ENCODE measurements around the gene PARP16.

Gene PARP16

GRCh38 chr15:65287520-65287855 lies 805 bp upstream of the PARP16 start:
- H3K4me3 ChIP-seq (IDR thresholded peaks at IDR 0.05; ENCODE audit: insufficient read depth, low read depth, low read length), result no peak overlapping the region
- H3K4me2 ChIP-seq, result peak overlapping the region; percentile 95
- no peaks in the 10 kb centered on the region for H3K79me2 ChIP-seq (ENCODE audit: insufficient read depth, low read depth)
- TF ChIP-seq CTCF (conservative IDR thresholded peaks at IDR 0.05; ENCODE audit: low read depth, low read length), result no peak
- H4K20me1 ChIP-seq (ENCODE audit: insufficient read depth), result no peaks in the 10 kb centered on the region
- H3K36me3 ChIP-seq (ENCODE audit: insufficient read depth), result no peaks in the 10 kb centered on the region
- no peaks in the 10 kb centered on the region for H3K27me3 ChIP-seq (ENCODE audit: insufficient read depth, low read depth)
- peak overlapping the region; percentile 51; the same call in 1 of the 2 replicates for H3K9ac ChIP-seq
- H2AFZ ChIP-seq (ENCODE audit: low read depth), result peak overlapping the region; percentile 94
- H3K27ac ChIP-seq, result 0 out of 2 replicates have a peak overlapping the region, but pooled peaks have one; percentile 41
- peaks cover 20% of the 10 kb centered on the region for H3K4me1 ChIP-seq (ENCODE audit: low read depth, poor library complexity, severe bottlenecking)

GRCh38 chr15:65286069-65286703 lies 497 bp downstream of the PARP16 start:
- no peak for TF ChIP-seq CTCF (conservative IDR thresholded peaks at IDR 0.05; ENCODE audit: low read depth, low read length)
- H3K4me3 ChIP-seq (IDR thresholded peaks at IDR 0.05; ENCODE audit: insufficient read depth, low read depth, low read length), result no peak overlapping the region
- no peaks in the 10 kb centered on the region for H4K20me1 ChIP-seq (ENCODE audit: insufficient read depth)
- peak overlapping the region; percentile 67 for H3K9ac ChIP-seq
- no peaks in the 10 kb centered on the region for H3K79me2 ChIP-seq (ENCODE audit: insufficient read depth, low read depth)
- no peaks in the 10 kb centered on the region for H3K27me3 ChIP-seq (ENCODE audit: insufficient read depth, low read depth)
- peak overlapping the region; percentile 64 for H3K27ac ChIP-seq
- peak overlapping the region; percentile 97 for H2AFZ ChIP-seq (ENCODE audit: low read depth)
- H3K4me1 ChIP-seq (ENCODE audit: low read depth, poor library complexity, severe bottlenecking), result peaks cover 20% of the 10 kb centered on the region
- peak overlapping the region; percentile 66 for H3K4me2 ChIP-seq
- no peaks in the 10 kb centered on the region for H3K36me3 ChIP-seq (ENCODE audit: insufficient read depth)

GRCh38 chr15:65285291-65286068 lies 1.2 kb downstream of the PARP16 start:
- Histone ChIP-seq H3K79me2 (ENCODE audit: insufficient read depth, low read depth) (no peaks in the 10 kb centered on the region), H3K4me3 (IDR thresholded peaks at IDR 0.05; ENCODE audit: insufficient read depth, low read depth, low read length) (no peak overlapping the region), H3K9ac (peak overlapping the region; percentile 67; the same call in 1 of the 2 replicates), H2AFZ (ENCODE audit: low read depth) (peak overlapping the region; percentile 97), H3K27me3 (ENCODE audit: insufficient read depth, low read depth) (no peaks in the 10 kb centered on the region), H4K20me1 (ENCODE audit: insufficient read depth) (no peaks in the 10 kb centered on the region), H3K27ac (peak overlapping the region; percentile 64; the same call in 1 of the 2 replicates), H3K4me2 (peak overlapping the region; percentile 66), H3K36me3 (ENCODE audit: insufficient read depth) (no peaks in the 10 kb centered on the region), H3K4me1 (ENCODE audit: low read depth, poor library complexity, severe bottlenecking) (peaks cover 20% of the 10 kb centered on the region)
- TF ChIP-seq CTCF (conservative IDR thresholded peaks at IDR 0.05; ENCODE audit: low read depth, low read length), result no peak

- Histone ChIP-seq H3K4me3 (IDR thresholded peaks at IDR 0.05; ENCODE audit: insufficient read depth, low read depth, low read length) (no peak overlapping the region), H4K20me1 (ENCODE audit: insufficient read depth) (no peaks in the 10 kb centered on the region), H3K27me3 (ENCODE audit: insufficient read depth, low read depth) (no peaks in the 10 kb centered on the region), H3K9ac (no peak overlapping the region), H3K27ac (no peak overlapping the region), H2AFZ (ENCODE audit: low read depth) (no peak overlapping the region), H3K4me2 (no peak overlapping the region), H3K36me3 (ENCODE audit: insufficient read depth) (no peaks in the 10 kb centered on the region), H3K4me1 (ENCODE audit: low read depth, poor library complexity, severe bottlenecking) (no peaks in the 10 kb centered on the region), H3K79me2 (ENCODE audit: insufficient read depth, low read depth) (no peaks in the 10 kb centered on the region)
- no peak for TF ChIP-seq CTCF (conservative IDR thresholded peaks at IDR 0.05; ENCODE audit: low read depth, low read length)
These were observed 8.2 kb downstream of the PARP16 start for GRCh38 chr15:65278480-65278879.

Data from KMS-11 (cell line).